ENCODE results near the gene TMEM130. TPM values are rescaled to one million over a fixed set of nuclear protein-coding genes. Genes with fewer than 3 reads are reported as not detected.

The TMEM130 gene
- total and polyA plus RNA-seq, 2 experiments from 2014 or later = 0.33 to 0.90 TPM

DNA sequence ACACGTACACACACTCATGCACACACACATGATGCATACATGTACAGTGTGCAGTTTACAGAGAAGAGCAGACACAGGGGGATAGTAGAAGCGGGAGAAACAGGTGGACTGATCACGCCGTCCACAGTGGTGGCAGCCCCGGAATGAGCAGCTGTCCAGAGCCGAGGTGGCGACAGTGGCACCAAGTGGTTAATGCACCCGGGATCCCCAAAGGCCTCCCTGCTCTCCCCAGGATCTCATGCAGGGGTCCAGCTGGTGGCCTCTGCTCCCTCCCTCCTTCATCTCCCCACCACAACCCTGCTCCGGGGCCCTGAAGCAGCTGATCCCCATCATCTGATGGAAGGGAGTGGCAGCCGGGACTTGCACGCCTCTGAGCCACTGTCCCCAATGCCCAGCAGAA is 29.7 kb downstream of the TMEM130 start:
- Histone ChIP-seq H2AFZ (no peak overlapping the region), H3K27ac (no peak overlapping the region), H3K36me3 (replicated peaks; ENCODE audit: insufficient read depth, low read depth) (no peaks in the 10 kb centered on the region), H3K4me3 (no peak overlapping the region), H3K4me1 (ENCODE audit: insufficient read depth) (no peaks in the 10 kb centered on the region), H3K79me2 (no peaks in the 10 kb centered on the region), H3K27me3 (no peaks in the 10 kb centered on the region), H3K9me2 (replicated peaks; ENCODE audit: insufficient read depth) (no peaks in the 10 kb centered on the region), H3K9me3 (ENCODE audit: low read depth) (no peaks in the 10 kb centered on the region), H3K4me2 (no peak overlapping the region), H4K20me1 (ENCODE audit: insufficient read depth, poor library complexity, severe bottlenecking) (no peaks in the 10 kb centered on the region)
- TF ChIP-seq EZH2phosphoT487 (IDR thresholded peaks at IDR 0.05; ENCODE audit: low read depth, severe bottlenecking, unreplicated experiment) = no peak
- TF ChIP-seq, protein P1, sequence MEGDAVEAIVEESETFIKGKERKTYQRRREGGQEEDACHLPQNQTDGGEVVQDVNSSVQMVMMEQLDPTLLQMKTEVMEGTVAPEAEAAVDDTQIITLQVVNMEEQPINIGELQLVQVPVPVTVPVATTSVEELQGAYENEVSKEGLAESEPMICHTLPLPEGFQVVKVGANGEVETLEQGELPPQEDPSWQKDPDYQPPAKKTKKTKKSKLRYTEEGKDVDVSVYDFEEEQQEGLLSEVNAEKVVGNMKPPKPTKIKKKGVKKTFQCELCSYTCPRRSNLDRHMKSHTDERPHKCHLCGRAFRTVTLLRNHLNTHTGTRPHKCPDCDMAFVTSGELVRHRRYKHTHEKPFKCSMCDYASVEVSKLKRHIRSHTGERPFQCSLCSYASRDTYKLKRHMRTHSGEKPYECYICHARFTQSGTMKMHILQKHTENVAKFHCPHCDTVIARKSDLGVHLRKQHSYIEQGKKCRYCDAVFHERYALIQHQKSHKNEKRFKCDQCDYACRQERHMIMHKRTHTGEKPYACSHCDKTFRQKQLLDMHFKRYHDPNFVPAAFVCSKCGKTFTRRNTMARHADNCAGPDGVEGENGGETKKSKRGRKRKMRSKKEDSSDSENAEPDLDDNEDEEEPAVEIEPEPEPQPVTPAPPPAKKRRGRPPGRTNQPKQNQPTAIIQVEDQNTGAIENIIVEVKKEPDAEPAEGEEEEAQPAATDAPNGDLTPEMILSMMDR (IDR thresholded peaks at IDR 0.05; ENCODE audit: poor library complexity) = no peak
- TF ChIP-seq EZH2 (IDR thresholded peaks at IDR 0.05; ENCODE audit: borderline replicate concordance) = no peak
- WGBS (ENCODE audit: low lambda C conversion rate, missing lambda C conversion rate) = 85% methylated on average over 11 of the region's 11 CpGs
- DNase-seq (ENCODE audit: low spot score) = no peak

DNA sequence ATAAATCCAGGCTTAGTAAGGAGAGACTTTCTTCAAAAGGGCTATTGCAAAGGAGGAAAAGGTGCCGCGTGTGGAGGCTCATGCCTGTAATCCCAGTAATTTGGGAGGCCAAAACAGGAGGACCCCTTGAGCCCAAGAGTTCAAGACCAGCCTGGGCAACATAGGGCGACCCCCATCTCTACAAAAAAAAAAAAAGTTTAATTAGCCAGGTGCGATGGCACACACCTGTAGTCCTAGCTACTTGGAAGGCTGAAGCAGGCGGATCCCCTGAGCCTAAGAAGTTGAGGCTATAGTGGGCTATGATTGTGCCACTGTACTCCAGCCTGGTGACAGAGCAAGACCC is 32.2 kb downstream of the TMEM130 start:
- no peaks in the 10 kb centered on the region for H3K79me2 ChIP-seq
- H2AFZ ChIP-seq = no peak overlapping the region
- no peak overlapping the region for H3K27ac ChIP-seq
- TF ChIP-seq EZH2 (IDR thresholded peaks at IDR 0.05; ENCODE audit: borderline replicate concordance) (no peak), EZH2phosphoT487 (IDR thresholded peaks at IDR 0.05; ENCODE audit: low read depth, severe bottlenecking, unreplicated experiment) (no peak)
- TF ChIP-seq, protein P1 (IDR thresholded peaks at IDR 0.05; ENCODE audit: poor library complexity) = no peak
- no peaks in the 10 kb centered on the region for H3K4me1 ChIP-seq (ENCODE audit: insufficient read depth)
- DNase-seq (ENCODE audit: low spot score) = no peak
- no peaks in the 10 kb centered on the region for H3K36me3 ChIP-seq (replicated peaks; ENCODE audit: insufficient read depth, low read depth)
- WGBS (ENCODE audit: low lambda C conversion rate, missing lambda C conversion rate) = 76% methylated on average over 5 of the region's 5 CpGs
- no peak overlapping the region for H3K4me2 ChIP-seq
- H3K4me3 ChIP-seq = no peak overlapping the region
- H4K20me1 ChIP-seq (ENCODE audit: insufficient read depth, poor library complexity, severe bottlenecking) = no peaks in the 10 kb centered on the region
- no peaks in the 10 kb centered on the region for H3K9me3 ChIP-seq (ENCODE audit: low read depth)
- H3K9me2 ChIP-seq (replicated peaks; ENCODE audit: insufficient read depth) = no peaks in the 10 kb centered on the region
- H3K27me3 ChIP-seq = no peaks in the 10 kb centered on the region

DNA sequence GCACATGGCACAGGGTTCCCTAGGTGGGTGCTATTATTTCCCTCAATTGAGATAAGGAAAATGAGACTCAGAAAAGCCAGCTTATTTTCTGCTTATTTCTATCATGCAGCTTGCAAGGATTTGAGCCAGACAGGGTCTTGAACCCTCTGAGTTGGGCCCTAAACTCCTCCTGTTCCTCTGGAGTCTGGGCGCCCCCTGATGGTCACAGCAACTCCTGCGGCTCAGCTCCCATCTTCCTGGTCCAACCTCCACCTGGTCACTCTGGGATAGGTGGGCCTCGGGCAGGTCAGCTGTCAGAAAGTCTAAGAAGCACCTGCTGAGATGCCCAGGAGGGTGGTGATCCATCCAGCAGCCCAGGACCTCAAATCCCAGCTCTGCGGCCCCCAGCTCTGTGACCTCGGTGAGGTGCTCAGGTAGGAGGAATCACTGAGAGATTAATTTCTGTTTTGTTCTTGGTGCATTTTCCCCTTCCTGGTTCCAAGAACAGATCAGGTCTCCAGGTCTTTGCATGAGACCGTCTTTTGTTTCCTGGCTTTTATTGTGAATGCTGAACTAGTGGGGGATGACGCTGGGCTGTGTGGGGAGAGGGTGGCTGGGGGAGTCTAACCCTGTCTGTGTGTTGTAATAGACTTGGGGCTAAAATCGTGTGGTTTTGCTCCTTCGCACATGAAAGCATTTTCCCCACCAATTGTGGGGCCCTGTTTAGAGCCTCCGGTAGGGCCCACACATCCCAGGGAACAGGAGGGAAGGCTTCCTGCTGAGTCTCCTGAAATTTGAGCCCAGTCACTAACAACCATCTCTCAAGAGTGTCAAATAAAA is 32.8 kb downstream of the TMEM130 start:
- TF ChIP-seq EZH2phosphoT487 (IDR thresholded peaks at IDR 0.05; ENCODE audit: low read depth, severe bottlenecking, unreplicated experiment) = no peak
- TF ChIP-seq, protein P1 (IDR thresholded peaks at IDR 0.05; ENCODE audit: poor library complexity) = peak; percentile 79
- H3K9me3 ChIP-seq (ENCODE audit: low read depth) = no peaks in the 10 kb centered on the region
- no peaks in the 10 kb centered on the region for H3K4me1 ChIP-seq (ENCODE audit: insufficient read depth)
- H3K79me2 ChIP-seq = no peaks in the 10 kb centered on the region
- H3K27ac ChIP-seq = no peak overlapping the region
- H3K9me2 ChIP-seq (replicated peaks; ENCODE audit: insufficient read depth) = no peaks in the 10 kb centered on the region
- no peak overlapping the region for H3K4me3 ChIP-seq
- no peaks in the 10 kb centered on the region for H4K20me1 ChIP-seq (ENCODE audit: insufficient read depth, poor library complexity, severe bottlenecking)
- H2AFZ ChIP-seq = no peak overlapping the region
- no peaks in the 10 kb centered on the region for H3K36me3 ChIP-seq (replicated peaks; ENCODE audit: insufficient read depth, low read depth)
- H3K27me3 ChIP-seq = no peaks in the 10 kb centered on the region
- DNase-seq (ENCODE audit: low spot score) = peak; percentile 77
- WGBS (ENCODE audit: low lambda C conversion rate, missing lambda C conversion rate) = 31% methylated on average over 10 of the region's 10 CpGs
- no peak overlapping the region for H3K4me2 ChIP-seq
